ENCODE measurements around the gene ANKRD63. TPM values are rescaled to one million over a fixed set of nuclear protein-coding genes. Genes with fewer than 3 reads are reported as not detected.

The ANKRD63 gene
- total RNA-seq, 2 donors from 2014 or later = 0.44 to 1.3 TPM

DNA sequence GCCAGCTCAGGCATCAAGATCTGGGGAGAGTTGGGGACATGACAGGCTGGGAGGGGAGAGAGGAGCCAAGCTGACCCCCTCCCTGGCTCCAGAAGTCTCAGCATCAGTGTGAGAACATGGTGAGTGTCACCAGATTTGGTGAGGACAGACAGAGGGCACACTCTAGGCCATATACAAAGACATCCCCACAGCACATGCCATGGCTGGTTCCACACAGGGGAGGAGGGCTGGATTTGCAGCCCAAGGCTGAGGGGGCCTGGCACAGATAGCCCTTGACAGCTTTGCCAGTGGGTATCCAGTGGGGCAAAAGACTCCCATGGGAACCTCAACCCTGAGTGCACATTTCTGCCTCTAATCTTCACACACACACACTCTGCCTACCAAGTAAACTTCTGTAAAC lies 10.1 kb upstream of the ANKRD63 start:
- Histone ChIP-seq H3K9me3 (no peaks in the 10 kb centered on the region), H3K27me3 (no peaks in the 10 kb centered on the region), H3K4me1 (peaks cover 0 to 47% of the 10 kb centered on the region in 2 donors), H3K27ac (no peak overlapping the region), H3K4me3 (no peak overlapping the region), H3K36me3 (no peaks in the 10 kb centered on the region)
- DNase-seq (ENCODE audit: low spot score) = no peak
- TF ChIP-seq, protein P1, sequence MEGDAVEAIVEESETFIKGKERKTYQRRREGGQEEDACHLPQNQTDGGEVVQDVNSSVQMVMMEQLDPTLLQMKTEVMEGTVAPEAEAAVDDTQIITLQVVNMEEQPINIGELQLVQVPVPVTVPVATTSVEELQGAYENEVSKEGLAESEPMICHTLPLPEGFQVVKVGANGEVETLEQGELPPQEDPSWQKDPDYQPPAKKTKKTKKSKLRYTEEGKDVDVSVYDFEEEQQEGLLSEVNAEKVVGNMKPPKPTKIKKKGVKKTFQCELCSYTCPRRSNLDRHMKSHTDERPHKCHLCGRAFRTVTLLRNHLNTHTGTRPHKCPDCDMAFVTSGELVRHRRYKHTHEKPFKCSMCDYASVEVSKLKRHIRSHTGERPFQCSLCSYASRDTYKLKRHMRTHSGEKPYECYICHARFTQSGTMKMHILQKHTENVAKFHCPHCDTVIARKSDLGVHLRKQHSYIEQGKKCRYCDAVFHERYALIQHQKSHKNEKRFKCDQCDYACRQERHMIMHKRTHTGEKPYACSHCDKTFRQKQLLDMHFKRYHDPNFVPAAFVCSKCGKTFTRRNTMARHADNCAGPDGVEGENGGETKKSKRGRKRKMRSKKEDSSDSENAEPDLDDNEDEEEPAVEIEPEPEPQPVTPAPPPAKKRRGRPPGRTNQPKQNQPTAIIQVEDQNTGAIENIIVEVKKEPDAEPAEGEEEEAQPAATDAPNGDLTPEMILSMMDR (IDR thresholded peaks at IDR 0.05) = no peak

DNA sequence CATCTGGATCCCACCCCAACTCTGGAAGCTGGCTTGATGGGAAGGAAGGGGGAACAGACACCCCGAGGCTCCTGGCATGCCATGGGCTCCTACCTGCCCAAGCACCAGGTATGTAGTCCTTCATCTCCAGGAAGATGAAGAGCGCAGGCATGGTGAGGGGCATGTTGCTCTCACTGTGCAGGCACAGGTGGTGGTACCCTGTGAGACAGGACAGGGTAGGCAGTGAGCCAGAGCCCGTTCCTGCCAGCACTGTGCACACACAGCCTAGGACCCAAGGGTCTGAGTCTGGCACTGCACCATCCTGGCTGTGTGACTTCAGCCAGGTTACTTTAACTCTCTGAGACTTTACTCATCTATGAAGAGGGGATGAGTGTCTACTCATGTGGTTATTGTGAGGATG lies 9.4 kb upstream of the ANKRD63 start:
- no peaks in the 10 kb centered on the region for H3K36me3 ChIP-seq

DNA sequence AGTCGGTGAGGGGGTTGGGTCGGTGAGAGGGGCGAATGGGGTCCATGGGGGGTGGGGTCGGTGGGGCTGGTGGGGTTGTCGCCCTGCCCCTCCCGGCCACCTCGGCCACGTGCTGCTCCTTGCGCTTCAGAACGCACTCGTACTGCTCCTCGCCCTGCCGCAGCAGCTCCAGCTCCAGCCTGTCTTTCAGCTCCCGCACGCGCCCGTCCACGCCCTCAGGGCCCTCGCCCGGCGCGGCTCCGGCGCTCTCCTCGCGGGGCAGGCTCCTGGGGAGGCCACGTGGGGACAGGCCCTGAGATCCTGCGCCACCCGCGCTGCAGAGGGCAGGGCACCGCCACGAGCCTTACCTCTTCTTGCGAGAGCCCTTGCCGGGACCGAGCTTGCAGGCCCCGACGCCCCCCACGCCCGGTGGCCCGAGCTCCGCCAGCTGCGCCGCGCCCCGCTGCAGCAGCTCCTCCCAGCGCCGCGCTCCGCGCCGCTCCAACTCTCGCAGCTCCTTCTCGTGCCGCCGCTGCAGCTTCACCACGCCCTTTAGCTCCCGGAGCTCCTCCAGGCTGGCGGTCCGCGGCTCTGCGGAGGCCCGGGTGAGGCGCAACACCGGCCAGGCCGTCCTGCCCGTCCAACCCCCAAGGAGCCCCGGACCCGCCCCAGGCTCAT lies 8.2 kb upstream of the ANKRD63 start:
- H3K4me1 ChIP-seq = peaks cover 0 to 49% of the 10 kb centered on the region in 2 donors
- no peak for DNase-seq (ENCODE audit: low spot score)

More for the DNA sequence above, 9.4 kb upstream of the ANKRD63 start:
- H3K9me3 ChIP-seq = no peaks in the 10 kb centered on the region
- no peak for DNase-seq (ENCODE audit: low spot score)
- H3K27ac ChIP-seq = no peak overlapping the region
- TF ChIP-seq, protein P1 (IDR thresholded peaks at IDR 0.05) = no peak
- H3K4me3 ChIP-seq = no peak overlapping the region
- H3K27me3 ChIP-seq = no peaks in the 10 kb centered on the region
- peaks cover 0 to 47% of the 10 kb centered on the region in 2 donors for H3K4me1 ChIP-seq

DNA sequence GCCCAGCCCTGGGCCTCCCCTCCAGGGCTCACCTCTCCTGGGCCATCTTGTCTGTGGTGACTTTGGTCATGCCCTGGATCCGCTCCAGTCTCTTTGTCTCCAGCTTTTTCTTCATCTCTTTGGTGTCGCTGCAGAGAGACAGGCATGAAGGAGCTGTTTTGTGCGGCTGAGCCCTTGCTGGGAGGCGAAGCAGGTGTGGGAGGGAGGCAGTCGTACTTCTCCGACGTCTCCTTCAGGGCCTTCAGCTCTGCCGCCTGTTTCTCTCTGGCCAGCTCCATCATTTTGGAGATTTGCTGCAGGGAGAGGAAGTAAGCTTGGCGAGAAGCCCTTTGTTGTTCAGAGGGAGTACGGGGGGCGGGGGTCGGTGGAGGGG lies 7.7 kb upstream of the ANKRD63 start:
- peaks cover 0 to 50% of the 10 kb centered on the region in 2 donors for H3K4me1 ChIP-seq
- H3K27me3 ChIP-seq = no peaks in the 10 kb centered on the region
- DNase-seq (ENCODE audit: low spot score) = no peak
- TF ChIP-seq, protein P1 (IDR thresholded peaks at IDR 0.05) = no peak
- no peak overlapping the region for H3K27ac ChIP-seq
- H3K9me3 ChIP-seq = no peaks in the 10 kb centered on the region
- peak overlapping the region in 1 of 2 donors; percentile 43 for H3K4me3 ChIP-seq
- no peaks in the 10 kb centered on the region for H3K36me3 ChIP-seq

More for the DNA sequence above, 8.2 kb upstream of the ANKRD63 start:
- Histone ChIP-seq H3K9me3 (no peaks in the 10 kb centered on the region), H3K27ac (no peak overlapping the region), H3K36me3 (no peaks in the 10 kb centered on the region), H3K27me3 (no peaks in the 10 kb centered on the region), H3K4me3 (peak overlapping the region in 1 of 2 donors; percentile 43)
- TF ChIP-seq, protein P1 (IDR thresholded peaks at IDR 0.05) = no peak

DNA sequence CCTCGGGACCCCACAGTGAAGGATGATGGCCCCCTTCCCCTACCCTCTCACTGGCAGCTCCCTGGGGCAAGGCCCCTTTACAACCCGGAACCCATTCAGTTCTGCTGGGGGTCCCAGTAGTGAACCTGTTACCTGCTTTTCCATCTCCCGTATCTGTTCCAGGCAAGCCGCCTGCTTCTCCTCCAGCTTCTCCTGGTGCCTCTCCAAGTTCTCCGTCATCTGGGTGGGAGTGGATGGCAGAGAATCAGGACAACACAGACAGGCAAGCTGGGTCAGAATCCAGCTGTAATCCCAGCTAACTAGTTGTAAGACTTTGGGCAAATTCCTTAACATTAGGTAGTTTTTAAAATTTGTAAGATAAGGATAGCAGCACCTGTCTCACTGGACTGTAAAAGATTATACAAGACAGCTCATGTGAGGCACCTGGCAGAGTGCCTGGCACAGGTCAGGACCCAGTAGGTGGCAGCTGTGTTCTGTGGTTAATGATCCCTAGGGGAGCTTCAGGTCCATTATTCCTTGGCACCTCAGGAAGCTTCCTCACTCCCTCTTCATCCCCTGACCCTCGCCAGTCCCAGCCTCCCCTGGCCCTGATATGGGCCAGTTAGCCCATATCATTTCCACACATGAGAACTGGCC lies 6.4 kb upstream of the ANKRD63 start:
- Histone ChIP-seq H3K4me1 (peaks cover 0 to 47% of the 10 kb centered on the region in 2 donors), H3K27me3 (no peaks in the 10 kb centered on the region), H3K4me3 (no peak overlapping the region), H3K9me3 (no peaks in the 10 kb centered on the region), H3K27ac (no peak overlapping the region), H3K36me3 (no peaks in the 10 kb centered on the region)
- TF ChIP-seq, protein P1 (IDR thresholded peaks at IDR 0.05) = no peak
- DNase-seq (ENCODE audit: low spot score) = no peak

Data from right atrium auricular region (tissue), 2 donors.